ENCODE data around the gene CMBL.

Gene CMBL

GRCh38 chr5:10295619-10296326 lies 11.9 kb downstream of the CMBL start:
- 81 to 83% methylated on average over 6 to 8 of the region's 8 CpGs for WGBS, 2 experiments
- H3K27ac ChIP-seq (ENCODE audit: insufficient read depth, low read depth, low read length, poor library complexity, severe bottlenecking): no peak overlapping the region
- no peak overlapping the region for H3K4me3 ChIP-seq (ENCODE audit: insufficient read depth, low read depth, low read length)
- H3K27me3 ChIP-seq (ENCODE audit: control insufficient read depth, insufficient read depth, low read length, poor library complexity, severe bottlenecking): no peaks in the 10 kb centered on the region
- no peaks in the 10 kb centered on the region for H3K36me3 ChIP-seq (ENCODE audit: control insufficient read depth, insufficient read depth, low read length)
- H3K9me3 ChIP-seq (ENCODE audit: control insufficient read depth, low read length): no peaks in the 10 kb centered on the region
- peaks cover 3% of the 10 kb centered on the region for H3K4me1 ChIP-seq (ENCODE audit: control insufficient read depth, insufficient read depth, low read length)

DNA sequence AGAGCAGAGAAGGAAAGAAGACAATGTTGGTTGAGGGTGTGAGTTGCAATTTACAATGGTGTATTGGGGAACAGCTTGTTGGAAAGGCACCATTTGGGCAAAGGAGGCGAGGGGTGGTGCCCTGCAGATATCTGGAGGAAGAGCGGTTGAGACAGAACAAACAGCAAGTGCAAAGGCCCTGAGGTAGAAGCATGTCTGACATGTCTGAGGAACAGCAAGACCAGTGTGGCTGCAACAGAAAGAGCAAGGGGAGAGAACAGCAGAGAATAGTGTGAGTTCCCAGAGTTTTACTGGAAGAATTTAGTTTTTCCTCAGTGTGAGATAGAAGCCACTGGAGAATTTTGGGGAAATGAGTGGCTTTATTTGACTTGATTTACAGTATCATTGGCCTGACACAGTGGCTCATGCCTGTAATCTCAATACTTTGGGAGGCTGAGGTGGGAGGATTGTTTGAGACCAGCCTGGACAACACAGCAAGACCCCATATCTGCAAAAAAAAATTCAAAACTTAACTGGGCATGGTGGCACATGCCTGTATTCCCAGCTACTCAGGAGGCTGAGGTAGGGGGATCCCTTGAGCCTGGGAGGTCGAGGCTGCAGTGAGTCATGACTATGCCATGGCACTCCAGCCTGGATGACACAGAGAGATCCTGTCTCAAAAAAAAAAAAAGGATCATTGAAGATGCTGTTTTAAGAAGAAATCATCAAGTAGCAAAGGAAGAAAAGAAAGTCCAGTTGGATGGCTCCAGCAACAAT lies 13.6 kb downstream of the CMBL start:
- 90 to 93% methylated on average over 3 of the region's 3 CpGs for WGBS, 2 experiments
- H3K27me3 ChIP-seq (ENCODE audit: control insufficient read depth, insufficient read depth, low read length, poor library complexity, severe bottlenecking): no peaks in the 10 kb centered on the region
- no peak overlapping the region for H3K4me3 ChIP-seq (ENCODE audit: insufficient read depth, low read depth, low read length)
- H3K9me3 ChIP-seq (ENCODE audit: control insufficient read depth, low read length): no peaks in the 10 kb centered on the region
- H3K4me1 ChIP-seq (ENCODE audit: control insufficient read depth, insufficient read depth, low read length): peaks cover 3% of the 10 kb centered on the region
- no peak overlapping the region for H3K27ac ChIP-seq (ENCODE audit: insufficient read depth, low read depth, low read length, poor library complexity, severe bottlenecking)
- no peaks in the 10 kb centered on the region for H3K36me3 ChIP-seq (ENCODE audit: control insufficient read depth, insufficient read depth, low read length)

DNA sequence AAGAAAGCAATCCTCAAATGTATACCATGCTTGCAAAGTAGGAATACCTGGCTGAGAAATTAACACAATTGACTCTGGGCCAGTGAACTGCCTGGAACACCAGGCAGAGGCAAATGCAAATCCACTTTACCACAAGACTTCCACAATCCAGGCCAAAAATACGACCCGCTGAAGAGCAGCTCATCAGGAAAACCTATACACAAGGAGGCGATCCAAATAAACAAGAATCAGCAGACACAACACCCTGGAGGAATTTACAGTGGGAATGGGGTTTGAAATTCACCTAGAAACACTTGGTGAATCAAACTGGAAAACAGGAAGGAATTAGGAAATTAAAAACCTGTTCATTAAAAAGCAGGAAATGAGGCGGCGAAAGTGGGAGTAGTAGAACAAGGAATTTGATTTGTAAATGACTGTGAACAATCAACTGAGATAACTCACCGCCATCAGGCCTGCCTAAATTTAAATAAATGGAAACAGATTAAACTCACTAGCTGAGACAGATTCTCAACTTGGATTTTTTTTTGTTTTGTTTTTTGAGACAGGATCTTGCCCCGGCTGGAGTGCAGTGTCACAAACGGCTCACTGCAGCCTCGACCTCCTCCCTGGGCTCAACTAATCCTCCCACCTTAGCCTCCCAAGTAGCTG lies 15.9 kb downstream of the CMBL start:
- H3K4me1 ChIP-seq (ENCODE audit: control insufficient read depth, insufficient read depth, low read length): no peaks in the 10 kb centered on the region
- H3K27ac ChIP-seq (ENCODE audit: insufficient read depth, low read depth, low read length, poor library complexity, severe bottlenecking): no peak overlapping the region
- 89 to 91% methylated on average over 8 to 9 of the region's 9 CpGs for WGBS, 2 experiments
- no peak overlapping the region for H3K4me3 ChIP-seq (ENCODE audit: insufficient read depth, low read depth, low read length)
- no peaks in the 10 kb centered on the region for H3K9me3 ChIP-seq (ENCODE audit: control insufficient read depth, low read length)
- H3K36me3 ChIP-seq (ENCODE audit: control insufficient read depth, insufficient read depth, low read length): no peaks in the 10 kb centered on the region
- H3K27me3 ChIP-seq (ENCODE audit: control insufficient read depth, insufficient read depth, low read length, poor library complexity, severe bottlenecking): no peaks in the 10 kb centered on the region

GRCh38 chr5:10290438-10290837 lies 17.3 kb downstream of the CMBL start:
- Histone ChIP-seq H3K27ac (ENCODE audit: insufficient read depth, low read depth, low read length, poor library complexity, severe bottlenecking) (no peak overlapping the region), H3K9me3 (ENCODE audit: control insufficient read depth, low read length) (no peaks in the 10 kb centered on the region), H3K27me3 (ENCODE audit: control insufficient read depth, insufficient read depth, low read length, poor library complexity, severe bottlenecking) (no peaks in the 10 kb centered on the region), H3K4me3 (ENCODE audit: insufficient read depth, low read depth, low read length) (no peak overlapping the region), H3K36me3 (ENCODE audit: control insufficient read depth, insufficient read depth, low read length) (no peaks in the 10 kb centered on the region), H3K4me1 (ENCODE audit: control insufficient read depth, insufficient read depth, low read length) (no peaks in the 10 kb centered on the region)
- 97 to 99% methylated on average over 8 to 9 of the region's 9 CpGs for WGBS, 2 experiments

- Histone ChIP-seq H3K36me3 (ENCODE audit: control insufficient read depth, insufficient read depth, low read length) (no peaks in the 10 kb centered on the region), H3K27ac (ENCODE audit: insufficient read depth, low read depth, low read length, poor library complexity, severe bottlenecking) (no peak overlapping the region), H3K4me3 (ENCODE audit: insufficient read depth, low read depth, low read length) (no peak overlapping the region), H3K27me3 (ENCODE audit: control insufficient read depth, insufficient read depth, low read length, poor library complexity, severe bottlenecking) (no peaks in the 10 kb centered on the region), H3K4me1 (ENCODE audit: control insufficient read depth, insufficient read depth, low read length) (no peaks in the 10 kb centered on the region), H3K9me3 (ENCODE audit: control insufficient read depth, low read length) (no peaks in the 10 kb centered on the region)
- WGBS, 2 experiments: 94 to 95% methylated on average over 10 of the region's 10 CpGs
These were observed 17.7 kb downstream of the CMBL start for GRCh38 chr5:10289991-10290390.

DNA sequence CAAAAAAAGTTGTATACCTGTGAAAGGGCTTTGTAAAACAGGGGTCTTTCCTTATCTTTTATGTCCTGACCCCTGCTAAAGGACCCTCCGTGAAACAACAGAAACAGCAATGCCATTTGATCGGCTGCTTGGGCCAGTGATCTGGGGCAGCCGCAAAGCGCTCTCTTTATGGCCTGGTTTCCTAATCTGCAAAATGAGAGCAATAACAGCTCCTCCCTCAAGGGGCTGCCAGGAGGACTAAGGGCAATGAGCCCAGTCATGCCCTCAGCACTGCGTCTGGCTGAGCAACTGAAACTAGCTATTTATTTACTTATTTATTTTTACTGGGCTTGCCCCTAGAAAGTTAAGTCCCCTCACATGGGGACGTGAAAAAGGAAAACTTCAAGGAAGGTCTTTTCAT lies 18.3 kb downstream of the CMBL start:
- Histone ChIP-seq H3K36me3 (ENCODE audit: control insufficient read depth, insufficient read depth, low read length) (peaks cover 2% of the 10 kb centered on the region), H3K4me1 (ENCODE audit: control insufficient read depth, insufficient read depth, low read length) (no peaks in the 10 kb centered on the region), H3K9me3 (ENCODE audit: control insufficient read depth, low read length) (no peaks in the 10 kb centered on the region), H3K4me3 (ENCODE audit: insufficient read depth, low read depth, low read length) (no peak overlapping the region), H3K27ac (ENCODE audit: insufficient read depth, low read depth, low read length, poor library complexity, severe bottlenecking) (no peak overlapping the region), H3K27me3 (ENCODE audit: control insufficient read depth, insufficient read depth, low read length, poor library complexity, severe bottlenecking) (no peaks in the 10 kb centered on the region)
- 88 to 92% methylated on average over 6 of the region's 6 CpGs for WGBS, 2 experiments

GRCh38 chr5:10288592-10289219 lies 19.0 kb downstream of the CMBL start:
- 93 to 94% methylated on average over 13 of the region's 13 CpGs for WGBS, 2 experiments
- Histone ChIP-seq H3K27me3 (ENCODE audit: control insufficient read depth, insufficient read depth, low read length, poor library complexity, severe bottlenecking) (no peaks in the 10 kb centered on the region), H3K9me3 (ENCODE audit: control insufficient read depth, low read length) (no peaks in the 10 kb centered on the region)

GRCh38 chr5:10286862-10287227 lies 20.9 kb downstream of the CMBL start:
- Histone ChIP-seq H3K27ac (ENCODE audit: insufficient read depth, low read depth, low read length, poor library complexity, severe bottlenecking) (no peak overlapping the region), H3K4me1 (ENCODE audit: control insufficient read depth, insufficient read depth, low read length) (no peaks in the 10 kb centered on the region), H3K9me3 (ENCODE audit: control insufficient read depth, low read length) (no peaks in the 10 kb centered on the region), H3K27me3 (ENCODE audit: control insufficient read depth, insufficient read depth, low read length, poor library complexity, severe bottlenecking) (no peaks in the 10 kb centered on the region), H3K36me3 (ENCODE audit: control insufficient read depth, insufficient read depth, low read length) (peaks cover 3% of the 10 kb centered on the region), H3K4me3 (ENCODE audit: insufficient read depth, low read depth, low read length) (no peak overlapping the region)
- WGBS, 2 experiments: 92 to 93% methylated on average over 7 of the region's 7 CpGs

More at GRCh38 chr5:10288592-10289219, 19.0 kb downstream of the CMBL start:
- Histone ChIP-seq H3K36me3 (ENCODE audit: control insufficient read depth, insufficient read depth, low read length) (peaks cover 3% of the 10 kb centered on the region), H3K4me3 (ENCODE audit: insufficient read depth, low read depth, low read length) (no peak overlapping the region), H3K4me1 (ENCODE audit: control insufficient read depth, insufficient read depth, low read length) (no peaks in the 10 kb centered on the region), H3K27ac (ENCODE audit: insufficient read depth, low read depth, low read length, poor library complexity, severe bottlenecking) (no peak overlapping the region)

- Histone ChIP-seq H3K27me3 (ENCODE audit: control insufficient read depth, insufficient read depth, low read length, poor library complexity, severe bottlenecking) (no peaks in the 10 kb centered on the region), H3K4me3 (ENCODE audit: insufficient read depth, low read depth, low read length) (no peak overlapping the region), H3K27ac (ENCODE audit: insufficient read depth, low read depth, low read length, poor library complexity, severe bottlenecking) (no peak overlapping the region), H3K9me3 (ENCODE audit: control insufficient read depth, low read length) (no peaks in the 10 kb centered on the region), H3K4me1 (ENCODE audit: control insufficient read depth, insufficient read depth, low read length) (no peaks in the 10 kb centered on the region), H3K36me3 (ENCODE audit: control insufficient read depth, insufficient read depth, low read length) (peaks cover 3% of the 10 kb centered on the region)
- 90 to 94% methylated on average over 6 of the region's 6 CpGs for WGBS, 2 experiments
These were observed 21.4 kb downstream of the CMBL start for GRCh38 chr5:10286162-10286861.

All from ectodermal cell (in vitro differentiated cells).